Peyer's patch (tissue), 4 donors: ENCODE results near the gene RND1.

Experiments used
- POLR2A ChIP-seq, 2 donors: fragments of 450-650 bp; IDR thresholded peaks; one replicate each; pipeline ENCODE4 v1.5.1; 2017; ENCODE audit warnings: antibody characterized with exemption in 2 of 2, mild to moderate bottlenecking in 2 of 2, moderate library complexity in 2 of 2
- TF ChIP-seq, protein P1 (sequence below), 6 experiments: fragments of 450-650 bp in 4 of 6; fragments of 200-600 bp in 2 of 6; sonication (generic) in 1 of 6; IDR thresholded peaks; one replicate each; pipeline ENCODE4 v1.5.1; 2017 to 2019; ENCODE audit warnings: antibody characterized with exemption in 6 of 6, mild to moderate bottlenecking in 3 of 6, moderate library complexity in 1 of 6

DNA sequence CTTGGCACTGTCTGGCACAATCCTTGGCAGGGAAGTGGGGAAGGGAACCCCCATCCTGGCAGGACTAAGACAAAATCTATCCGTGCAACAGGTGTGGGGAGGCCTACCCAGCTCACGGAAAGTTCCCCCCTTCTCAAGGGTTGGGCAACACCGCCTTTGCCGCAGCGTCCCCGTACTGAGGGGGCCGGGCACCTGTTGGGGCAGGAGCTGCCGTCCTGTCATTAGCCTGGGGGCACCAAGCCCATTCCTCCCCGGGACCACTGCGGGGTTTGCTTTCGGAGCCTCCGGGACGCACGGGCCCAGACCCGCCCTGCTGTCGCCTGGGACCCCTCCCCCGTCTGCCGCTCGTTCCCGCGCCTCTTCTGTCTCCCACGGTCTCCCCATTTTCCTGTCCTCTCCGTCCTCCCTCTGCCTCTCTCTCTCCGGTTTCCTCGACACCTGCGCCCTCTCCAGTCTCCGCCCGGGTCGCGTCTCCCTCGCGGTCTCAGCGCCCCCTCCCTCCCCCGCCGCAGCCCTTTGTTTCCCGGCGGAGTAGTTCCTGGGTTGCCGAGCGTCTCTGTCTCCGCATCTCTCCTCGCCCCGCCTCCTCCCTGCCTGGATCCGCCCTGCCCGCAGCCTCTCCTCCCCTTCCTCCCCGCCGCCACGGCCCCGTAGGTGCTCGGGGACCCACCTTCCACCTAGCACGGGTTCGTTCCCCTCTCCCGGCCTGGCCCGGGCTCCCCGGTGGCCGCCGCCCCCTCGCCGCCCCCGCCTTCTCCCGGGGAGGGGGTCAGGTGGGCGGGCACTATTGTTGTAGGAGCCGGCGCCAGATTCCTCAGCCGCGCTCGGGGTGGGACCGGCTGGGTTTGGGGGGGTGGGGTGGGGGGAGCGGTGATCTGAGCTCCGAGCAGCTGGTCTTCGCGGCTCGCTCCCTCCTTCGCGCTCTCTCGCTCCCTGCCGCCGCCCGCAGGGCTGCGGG is 47.5 kb downstream of the RND1 start, which contains the start of gene CACNB3:
- peak in 1 of 2 donors; percentile 26 for TF ChIP-seq POLR2A (IDR thresholded peaks at IDR 0.05)
- TF ChIP-seq, protein P1, sequence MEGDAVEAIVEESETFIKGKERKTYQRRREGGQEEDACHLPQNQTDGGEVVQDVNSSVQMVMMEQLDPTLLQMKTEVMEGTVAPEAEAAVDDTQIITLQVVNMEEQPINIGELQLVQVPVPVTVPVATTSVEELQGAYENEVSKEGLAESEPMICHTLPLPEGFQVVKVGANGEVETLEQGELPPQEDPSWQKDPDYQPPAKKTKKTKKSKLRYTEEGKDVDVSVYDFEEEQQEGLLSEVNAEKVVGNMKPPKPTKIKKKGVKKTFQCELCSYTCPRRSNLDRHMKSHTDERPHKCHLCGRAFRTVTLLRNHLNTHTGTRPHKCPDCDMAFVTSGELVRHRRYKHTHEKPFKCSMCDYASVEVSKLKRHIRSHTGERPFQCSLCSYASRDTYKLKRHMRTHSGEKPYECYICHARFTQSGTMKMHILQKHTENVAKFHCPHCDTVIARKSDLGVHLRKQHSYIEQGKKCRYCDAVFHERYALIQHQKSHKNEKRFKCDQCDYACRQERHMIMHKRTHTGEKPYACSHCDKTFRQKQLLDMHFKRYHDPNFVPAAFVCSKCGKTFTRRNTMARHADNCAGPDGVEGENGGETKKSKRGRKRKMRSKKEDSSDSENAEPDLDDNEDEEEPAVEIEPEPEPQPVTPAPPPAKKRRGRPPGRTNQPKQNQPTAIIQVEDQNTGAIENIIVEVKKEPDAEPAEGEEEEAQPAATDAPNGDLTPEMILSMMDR (IDR thresholded peaks at IDR 0.05) = no peak
